Measurements from ENCODE around the gene MTFR1L. TPM values are rescaled to one million over a fixed set of nuclear protein-coding genes. Genes with fewer than 3 reads are reported as not detected.

MTFR1L gene
- total RNA-seq, 1 experiment from 2014 or later = 32.5 TPM

DNA sequence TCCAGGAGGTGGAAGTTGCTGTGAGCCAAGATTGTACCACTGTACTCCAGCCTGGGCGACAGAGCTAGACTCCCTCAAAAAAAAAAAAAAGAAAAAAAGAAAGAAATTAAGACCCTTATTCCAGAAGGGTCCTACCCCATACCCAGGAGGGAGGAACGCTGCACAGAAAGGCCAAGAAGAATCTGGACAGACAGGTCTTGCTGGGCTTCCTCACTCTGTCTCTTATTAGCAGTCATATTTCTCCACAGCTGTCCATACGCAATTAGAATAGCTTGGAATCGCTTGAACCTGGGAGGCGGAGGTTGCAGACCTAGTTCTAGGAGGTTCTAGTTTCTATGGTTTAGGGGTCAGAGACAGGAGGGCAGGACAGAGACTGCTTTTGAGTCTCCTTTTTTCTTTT, 58.9 kb downstream of the MTFR1L start:
- Histone ChIP-seq H2BK5ac (ENCODE audit: insufficient read length, low read length) (no peak overlapping the region), H3K4me1 (ENCODE audit: insufficient read depth, low read length) (no peaks in the 10 kb centered on the region; the same call in 1 of the 2 replicates), H3K4ac (ENCODE audit: low read depth, low read length) (no peak overlapping the region), H2BK15ac (ENCODE audit: low read depth, low read length) (no peak overlapping the region), H4K91ac (ENCODE audit: insufficient read length, low read depth, low read length) (no peak overlapping the region), H3K23ac (ENCODE audit: insufficient read length, low read depth, low read length) (no peak overlapping the region), H2AK5ac (ENCODE audit: insufficient read length, low read length) (no peak overlapping the region), H3K27me3 (ENCODE audit: insufficient read depth, low read length) (no peaks in the 10 kb centered on the region; the same call in 1 of the 2 replicates), H4K20me1 (ENCODE audit: control insufficient read depth, insufficient read depth, insufficient read length) (no peaks in the 10 kb centered on the region), H3K23me2 (ENCODE audit: insufficient read length, low read depth, low read length, poor library complexity, severe bottlenecking) (peaks cover 7% of the 10 kb centered on the region), H2BK120ac (ENCODE audit: low read depth, low read length, poor library complexity, severe bottlenecking) (no peak overlapping the region), H3K14ac (ENCODE audit: insufficient read depth, low read length) (no peak overlapping the region), H3K9me3 (ENCODE audit: control insufficient read depth, low read depth, low read length) (no peaks in the 10 kb centered on the region), H3T11ph (ENCODE audit: low read length) (no peak overlapping the region), H3K9ac (ENCODE audit: extremely low read depth, insufficient read length, low read length) (no peak overlapping the region), H3K27ac (ENCODE audit: insufficient read length, low read depth, low read length) (no peak overlapping the region), H3K79me2 (ENCODE audit: insufficient read depth, low read length) (no peaks in the 10 kb centered on the region), H4K8ac (replicated peaks; ENCODE audit: insufficient read length, low read depth, low read length) (no peak overlapping the region), H4K5ac (ENCODE audit: insufficient read length, low read depth, low read length) (no peak overlapping the region), H3K4me2 (ENCODE audit: insufficient read depth, insufficient read length, low read length) (no peak overlapping the region), H2BK12ac (ENCODE audit: insufficient read length, low read depth, low read length) (no peak overlapping the region), H3K79me1 (ENCODE audit: insufficient read depth, low read depth, low read length, poor library complexity, severe bottlenecking) (no peaks in the 10 kb centered on the region), H3K18ac (ENCODE audit: insufficient read length, low read depth, low read length) (no peak overlapping the region), H2AFZ (ENCODE audit: low read length) (no peak overlapping the region), H3K56ac (ENCODE audit: insufficient read length, low read depth, low read length) (no peak overlapping the region), H2BK20ac (ENCODE audit: low read depth, low read length, poor library complexity, severe bottlenecking) (no peak overlapping the region)
- Mint-ChIP-seq H3K27me3 (ENCODE audit: low read depth) (peaks cover 37% of the 10 kb centered on the region), H3K4me1 (peaks cover 13% of the 10 kb centered on the region in 2 experiments), H3K36me3 (ENCODE audit: insufficient read depth in 1 of 3, low read depth in 3 of 3) (no peaks in the 10 kb centered on the region; a peak in 2 of 7 replicates), H3K4me3 (no peak overlapping the region), H3K27ac (no peak overlapping the region), H3K9me3 (no peaks in the 10 kb centered on the region)
- DNase-seq = no peak
- no CpG with 5 or more reads among the region's 5 CpGs for WGBS (ENCODE audit: extremely low coverage, insufficient read length, low lambda C conversion rate)
- TF ChIP-seq, protein P1, sequence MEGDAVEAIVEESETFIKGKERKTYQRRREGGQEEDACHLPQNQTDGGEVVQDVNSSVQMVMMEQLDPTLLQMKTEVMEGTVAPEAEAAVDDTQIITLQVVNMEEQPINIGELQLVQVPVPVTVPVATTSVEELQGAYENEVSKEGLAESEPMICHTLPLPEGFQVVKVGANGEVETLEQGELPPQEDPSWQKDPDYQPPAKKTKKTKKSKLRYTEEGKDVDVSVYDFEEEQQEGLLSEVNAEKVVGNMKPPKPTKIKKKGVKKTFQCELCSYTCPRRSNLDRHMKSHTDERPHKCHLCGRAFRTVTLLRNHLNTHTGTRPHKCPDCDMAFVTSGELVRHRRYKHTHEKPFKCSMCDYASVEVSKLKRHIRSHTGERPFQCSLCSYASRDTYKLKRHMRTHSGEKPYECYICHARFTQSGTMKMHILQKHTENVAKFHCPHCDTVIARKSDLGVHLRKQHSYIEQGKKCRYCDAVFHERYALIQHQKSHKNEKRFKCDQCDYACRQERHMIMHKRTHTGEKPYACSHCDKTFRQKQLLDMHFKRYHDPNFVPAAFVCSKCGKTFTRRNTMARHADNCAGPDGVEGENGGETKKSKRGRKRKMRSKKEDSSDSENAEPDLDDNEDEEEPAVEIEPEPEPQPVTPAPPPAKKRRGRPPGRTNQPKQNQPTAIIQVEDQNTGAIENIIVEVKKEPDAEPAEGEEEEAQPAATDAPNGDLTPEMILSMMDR (conservative IDR thresholded peaks at IDR 0.05) = no peak
